DND-41 (cell line): ENCODE data around the gene DDB1.

Experiments
- ATAC-seq: fragments of 200-7000 bp; cut with Tn5 transposase; 3 replicates; pipeline ENCODE4 v1.9.1; 2021; ENCODE audit warnings: low read depth; ENCODE audit not compliant: insufficient read depth
- DNase-seq: peaks from one replicate; pipeline ENCODE4 v3.0.0-alpha.2; 2020
- H2AFZ ChIP-seq: 2 replicates; pipeline ENCODE4 v1.6.0; 2012; ENCODE audit warnings: low read depth, low read length
- H3K27ac ChIP-seq: 2 replicates; pipeline ENCODE4 v1.5.1; 2012; ENCODE audit warnings: low read length, inconsistent platforms
- H3K27me3 ChIP-seq: fragments of 200-600 bp; sonication (generic); 2 replicates; pipeline ENCODE4 v1.6.0; 2012; ENCODE audit warnings: low read length, mild to moderate bottlenecking, inconsistent platforms; ENCODE audit not compliant: insufficient read depth, poor library complexity
- H3K36me3 ChIP-seq: 2 replicates; pipeline ENCODE4 v1.5.1; 2012; ENCODE audit warnings: low read length, inconsistent platforms; ENCODE audit not compliant: insufficient read depth
- H3K4me1 ChIP-seq: 2 replicates; pipeline ENCODE4 v1.5.1; 2012; ENCODE audit warnings: mild to moderate bottlenecking, low read length; ENCODE audit not compliant: insufficient read depth
- H3K4me2 ChIP-seq: 2 replicates; pipeline ENCODE4 v1.6.0; 2012; ENCODE audit warnings: mild to moderate bottlenecking, moderate library complexity, low read length, inconsistent platforms; ENCODE audit not compliant: insufficient read depth
- H3K4me3 ChIP-seq, 2 experiments: fragments of 200-600 bp in 1 of 2; shearing (Covaris generic) in 1 of 2; 2 replicates each; pipeline ENCODE4 v1.5.1; 2012 to 2016; ENCODE audit warnings: inconsistent platforms in 2 of 2, low read length in 2 of 2, mild to moderate bottlenecking in 2 of 2, low read depth in 1 of 2, moderate library complexity in 1 of 2
- H3K79me2 ChIP-seq: 2 replicates; pipeline ENCODE4 v1.6.0; 2012; ENCODE audit warnings: low read length, inconsistent platforms; ENCODE audit not compliant: insufficient read depth
- H3K9ac ChIP-seq: 2 replicates; pipeline ENCODE4 v1.6.0; 2012; ENCODE audit warnings: low read depth, mild to moderate bottlenecking, inconsistent platforms, low read length, moderate library complexity
- H3K9me3 ChIP-seq: 2 replicates; pipeline ENCODE4 v1.5.1; 2012; ENCODE audit warnings: low read length, moderate library complexity, mild to moderate bottlenecking, inconsistent platforms; ENCODE audit not compliant: insufficient read depth, severe bottlenecking
- H4K20me1 ChIP-seq: 2 replicates; pipeline ENCODE4 v1.6.0; 2012; ENCODE audit warnings: low read length; ENCODE audit not compliant: insufficient read depth
- EZH2 ChIP-seq: IDR thresholded peaks from 3 replicates; pipeline ENCODE4 v1.6.1; 2012; ENCODE audit warnings: borderline replicate concordance, low read depth, mild to moderate bottlenecking, moderate library complexity, low read length, inconsistent platforms; ENCODE audit not compliant: severe bottlenecking
- TF ChIP-seq, protein P1 (sequence below): IDR thresholded peaks from 2 replicates; pipeline ENCODE4 v1.5.1; 2012; ENCODE audit warnings: borderline replicate concordance, low read length, moderate library complexity, mild to moderate bottlenecking; ENCODE audit not compliant: poor library complexity, severe bottlenecking; ENCODE audit errors: extremely low read depth

Gene DDB1

GRCh38 chr11:61349189-61349751 lies 16.4 kb upstream of the DDB1 start:
- no peaks in the 10 kb centered on the region for H3K9me3 ChIP-seq
- H4K20me1 ChIP-seq = no peaks in the 10 kb centered on the region
- DNase-seq = no peak
- no peak overlapping the region for H3K27ac ChIP-seq
- H3K9ac ChIP-seq = no peak overlapping the region
- no peak overlapping the region for H3K4me2 ChIP-seq
- H3K4me1 ChIP-seq = no peaks in the 10 kb centered on the region
- H3K27me3 ChIP-seq = no peaks in the 10 kb centered on the region
- no peaks in the 10 kb centered on the region for H3K79me2 ChIP-seq
- TF ChIP-seq, protein P1, sequence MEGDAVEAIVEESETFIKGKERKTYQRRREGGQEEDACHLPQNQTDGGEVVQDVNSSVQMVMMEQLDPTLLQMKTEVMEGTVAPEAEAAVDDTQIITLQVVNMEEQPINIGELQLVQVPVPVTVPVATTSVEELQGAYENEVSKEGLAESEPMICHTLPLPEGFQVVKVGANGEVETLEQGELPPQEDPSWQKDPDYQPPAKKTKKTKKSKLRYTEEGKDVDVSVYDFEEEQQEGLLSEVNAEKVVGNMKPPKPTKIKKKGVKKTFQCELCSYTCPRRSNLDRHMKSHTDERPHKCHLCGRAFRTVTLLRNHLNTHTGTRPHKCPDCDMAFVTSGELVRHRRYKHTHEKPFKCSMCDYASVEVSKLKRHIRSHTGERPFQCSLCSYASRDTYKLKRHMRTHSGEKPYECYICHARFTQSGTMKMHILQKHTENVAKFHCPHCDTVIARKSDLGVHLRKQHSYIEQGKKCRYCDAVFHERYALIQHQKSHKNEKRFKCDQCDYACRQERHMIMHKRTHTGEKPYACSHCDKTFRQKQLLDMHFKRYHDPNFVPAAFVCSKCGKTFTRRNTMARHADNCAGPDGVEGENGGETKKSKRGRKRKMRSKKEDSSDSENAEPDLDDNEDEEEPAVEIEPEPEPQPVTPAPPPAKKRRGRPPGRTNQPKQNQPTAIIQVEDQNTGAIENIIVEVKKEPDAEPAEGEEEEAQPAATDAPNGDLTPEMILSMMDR = no peak
- TF ChIP-seq EZH2 = no peak
- no peak for ATAC-seq
- no peak overlapping the region for H2AFZ ChIP-seq
- H3K36me3 ChIP-seq = peaks cover 68% of the 10 kb centered on the region
- no peak overlapping the region for H3K4me3 ChIP-seq

- peaks cover 57% of the 10 kb centered on the region for H3K36me3 ChIP-seq
Measured at GRCh38 chr11:61347916-61348461, 15.1 kb upstream of the DDB1 start.

DNA sequence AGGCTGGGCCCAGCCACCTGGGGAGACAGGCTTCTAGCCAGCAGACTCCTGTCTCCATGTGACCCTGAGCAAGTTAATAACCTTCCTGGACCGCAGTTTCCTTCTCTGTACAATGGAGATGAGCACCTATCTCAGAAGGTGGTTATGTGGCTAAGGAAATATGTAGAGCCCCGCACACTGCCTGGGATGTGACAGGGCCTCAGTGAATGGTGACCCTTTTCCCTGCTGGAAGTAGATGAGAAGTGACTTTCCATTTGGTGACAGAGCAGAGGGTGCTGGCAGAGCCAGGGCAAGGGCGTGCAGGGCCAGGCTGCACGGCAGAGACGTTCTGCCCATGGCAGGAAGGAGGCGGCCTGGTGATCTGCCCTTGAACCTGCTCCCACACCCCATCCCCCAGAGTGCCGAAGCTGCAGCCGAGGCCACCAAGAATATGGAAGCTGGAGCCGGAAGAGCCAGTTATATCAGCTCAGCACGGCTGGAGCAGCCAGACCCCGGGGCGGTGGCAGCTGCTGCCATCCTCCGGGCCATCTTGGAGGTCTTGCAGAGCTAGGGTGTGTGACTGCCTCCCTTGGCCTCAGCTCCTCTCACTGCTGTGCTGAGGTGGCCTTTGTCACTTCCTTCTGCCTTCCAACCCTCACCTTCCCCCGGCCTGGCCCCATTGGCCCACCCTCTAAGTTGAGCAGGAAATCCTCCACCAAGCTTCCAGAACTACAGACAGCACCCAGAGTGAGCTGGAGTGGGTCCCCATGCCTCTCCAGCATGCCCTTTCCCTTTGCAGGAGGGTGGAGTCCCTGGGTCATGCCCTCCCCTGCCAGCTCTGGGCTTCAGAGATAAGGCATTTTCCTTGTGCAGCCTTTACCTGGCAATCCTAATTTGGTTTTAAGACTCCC lies 13.3 kb upstream of the DDB1 start:
- no peaks in the 10 kb centered on the region for H3K27me3 ChIP-seq
- no peak for TF ChIP-seq EZH2
- TF ChIP-seq, protein P1 = no peak
- no peak overlapping the region for H3K4me2 ChIP-seq
- H3K9ac ChIP-seq = no peak overlapping the region
- peak; percentile 11 for DNase-seq
- H3K4me3 ChIP-seq = no peak overlapping the region
- ATAC-seq = peak; percentile 31; the same call in 2 of the 3 replicates
- H3K27ac ChIP-seq = no peak overlapping the region
- no peaks in the 10 kb centered on the region for H3K79me2 ChIP-seq
- no peaks in the 10 kb centered on the region for H4K20me1 ChIP-seq
- no peaks in the 10 kb centered on the region for H3K9me3 ChIP-seq
- H3K36me3 ChIP-seq = peaks cover 47% of the 10 kb centered on the region
- no peaks in the 10 kb centered on the region for H3K4me1 ChIP-seq
- H2AFZ ChIP-seq = no peak overlapping the region

More at GRCh38 chr11:61347916-61348461, 15.1 kb upstream of the DDB1 start:
- Histone ChIP-seq H3K4me1 (no peaks in the 10 kb centered on the region), H3K79me2 (no peaks in the 10 kb centered on the region), H3K27me3 (no peaks in the 10 kb centered on the region), H4K20me1 (no peaks in the 10 kb centered on the region), H3K27ac (no peak overlapping the region), H3K4me2 (no peak overlapping the region), H2AFZ (no peak overlapping the region), H3K9me3 (no peaks in the 10 kb centered on the region), H3K4me3 (no peak overlapping the region), H3K9ac (no peak overlapping the region)
- ATAC-seq (no peak), DNase-seq (no peak)
- TF ChIP-seq, protein P1 = no peak
- no peak for TF ChIP-seq EZH2
